Smooth muscle cell (in vitro differentiated cells): ENCODE measurements around the gene EIF5A. TPM values are rescaled to one million over a fixed set of nuclear protein-coding genes. Genes with fewer than 3 reads are reported as not detected.
A peak's percentile ranks its signal among the peaks of the same experiment; 100 is the strongest.

Experiments
- DNase-seq: peaks from one replicate; lab custom pipeline; 2025; ENCODE audit not compliant: unreplicated experiment; lab: John Stamatoyannopoulos, UW
- H2AFZ ChIP-seq: fragments of 200-600 bp; sonication (generic); 2 replicates; pipeline ENCODE4 v1.6.0; 2016; ENCODE audit warnings: antibody characterized with exemption, low read depth, mild to moderate bottlenecking
- H3F3A ChIP-seq: fragments of 200-600 bp; sonication (generic); 2 replicates; pipeline ENCODE4 v1.6.0; 2017; ENCODE audit warnings: antibody characterized with exemption, low read depth
- H3K27ac ChIP-seq: fragments of 200-600 bp; sonication (generic); 2 replicates; pipeline ENCODE4 v1.5.1; 2016; ENCODE audit warnings: low read depth, mild to moderate bottlenecking
- H3K27me3 ChIP-seq: fragments of 200-600 bp; sonication (generic); 2 replicates; pipeline ENCODE4 v1.6.1; 2016; ENCODE audit warnings: low read depth, mild to moderate bottlenecking
- H3K36me3 ChIP-seq: fragments of 200-600 bp; sonication (generic); 2 replicates; pipeline ENCODE4 v1.5.1; 2016; ENCODE audit warnings: low read depth
- H3K4me1 ChIP-seq: fragments of 200-600 bp; sonication (generic); 2 replicates; pipeline ENCODE4 v1.5.1; 2016; ENCODE audit warnings: low read depth
- H3K4me2 ChIP-seq: fragments of 200-600 bp; sonication (generic); 2 replicates; pipeline ENCODE4 v1.6.0; 2016; ENCODE audit warnings: mild to moderate bottlenecking
- H3K4me3 ChIP-seq: fragments of 200-600 bp; sonication (generic); 2 replicates; pipeline ENCODE4 v1.5.1; 2016; ENCODE audit warnings: mild to moderate bottlenecking
- H3K79me2 ChIP-seq: fragments of 200-600 bp; sonication (generic); 2 replicates; pipeline ENCODE4 v1.6.0; 2016; ENCODE audit warnings: low read depth, mild to moderate bottlenecking
- H3K9ac ChIP-seq: fragments of 200-600 bp; sonication (generic); 2 replicates; pipeline ENCODE4 v1.6.0; 2016; ENCODE audit warnings: low read depth
- H3K9me3 ChIP-seq: fragments of 200-600 bp; sonication (generic); replicated peaks from 2 replicates; pipeline ENCODE4 v1.5.1; 2016; ENCODE audit warnings: low read depth
- H4K20me1 ChIP-seq: fragments of 200-600 bp; sonication (generic); 2 replicates; pipeline ENCODE4 v1.6.0; 2016; ENCODE audit warnings: low read depth
- CTCF ChIP-seq: fragments of 200-600 bp; sonication (generic); IDR thresholded peaks from 2 replicates; pipeline ENCODE4 v1.5.1; 2017; ENCODE audit warnings: borderline replicate concordance, mild to moderate bottlenecking, antibody characterized with exemption; ENCODE audit not compliant: insufficient read depth, poor library complexity, severe bottlenecking
- WGBS: methylation state at CpG from one replicate; pipeline ENCODE4 v1.1.7; 2016; ENCODE audit warnings: low lambda C conversion rate; 5-methylcytosine and 5-hydroxymethylcytosine counted together
- polyA plus RNA-seq: library from polyadenylated mRNA; unstranded; fragments of >200 nt; fragmentation: Nextera tagmentation; extraction: Ambion mirVana; gene quantifications from 2 replicates; pipeline ENCODE4 v1.2.1, GENCODE V29; 2016
- total RNA-seq: library from RNA; depleted of rRNA; stranded (reverse); fragments of >200 nt; gene quantifications from 2 replicates; pipeline ENCODE4 v1.2.3, GENCODE V29; 2014

The EIF5A gene
- total and polyA plus RNA-seq, 2 experiments from 2014 or later: 323 to 797 TPM

GRCh38 chr17:7304179-7304578, 3.2 kb upstream of the EIF5A start:
- WGBS: 97% methylated on average over 7 of the region's 7 CpGs
- no peaks in the 10 kb centered on the region for H3K36me3 ChIP-seq
- no peak overlapping the region for H3K27ac ChIP-seq
- H3F3A ChIP-seq: peaks cover 5% of the 10 kb centered on the region
- no peak overlapping the region for H3K4me3 ChIP-seq
- no peak overlapping the region for H2AFZ ChIP-seq
- H3K4me2 ChIP-seq: no peak overlapping the region
- peaks cover 2% of the 10 kb centered on the region for H3K4me1 ChIP-seq
- peaks cover 17% of the 10 kb centered on the region for H3K79me2 ChIP-seq
- peaks cover 14% of the 10 kb centered on the region for H4K20me1 ChIP-seq
- H3K9me3 ChIP-seq: no peaks in the 10 kb centered on the region
- no peak overlapping the region for H3K9ac ChIP-seq
- no peak for DNase-seq
- H3K27me3 ChIP-seq: no peaks in the 10 kb centered on the region
- no peak for TF ChIP-seq CTCF

- Histone ChIP-seq H3K4me3 (peak overlapping the region; percentile 85), H3K4me1 (peaks cover 10% of the 10 kb centered on the region), H3K9ac (peak overlapping the region; percentile 98), H3K27me3 (no peaks in the 10 kb centered on the region), H2AFZ (no peak overlapping the region), H4K20me1 (peaks cover 52% of the 10 kb centered on the region), H3F3A (peaks cover 30% of the 10 kb centered on the region), H3K79me2 (peaks cover 53% of the 10 kb centered on the region), H3K9me3 (no peaks in the 10 kb centered on the region), H3K27ac (peak overlapping the region; percentile 95), H3K4me2 (peak overlapping the region; percentile 99), H3K36me3 (peaks cover 4% of the 10 kb centered on the region)
- DNase-seq: no peak
- under 1% methylated on average over 60 of the region's 104 CpGs for WGBS
- peak; percentile 9 for TF ChIP-seq CTCF
Observed at GRCh38 chr17:7307686-7308624, 527 bp downstream of the EIF5A start.

- peaks cover 10% of the 10 kb centered on the region for H3K4me1 ChIP-seq
- H3K4me2 ChIP-seq: peak overlapping the region; percentile 99
- peak overlapping the region; percentile 95 for H3K27ac ChIP-seq
- peaks cover 62% of the 10 kb centered on the region for H3K79me2 ChIP-seq
- H2AFZ ChIP-seq: no peak overlapping the region
- no peaks in the 10 kb centered on the region for H3K27me3 ChIP-seq
- no peak for TF ChIP-seq CTCF
- H3K9ac ChIP-seq: peak overlapping the region; percentile 98
- H4K20me1 ChIP-seq: peaks cover 60% of the 10 kb centered on the region
- 2% methylated on average over 12 of the region's 14 CpGs for WGBS
- peak overlapping the region; percentile 85 for H3K4me3 ChIP-seq
- H3K36me3 ChIP-seq: peaks cover 4% of the 10 kb centered on the region
- peaks cover 38% of the 10 kb centered on the region for H3F3A ChIP-seq
- DNase-seq: no peak
- H3K9me3 ChIP-seq: no peaks in the 10 kb centered on the region
Observed at GRCh38 chr17:7308625-7309433, 1.4 kb downstream of the EIF5A start.
